22Rv1 (cell line): ENCODE results near the gene C20orf144.

Experiments
- H3K27ac ChIP-seq: fragments of 450-650 bp; 2 replicates; pipeline ENCODE4 v1.5.1; 2017
- ZFX ChIP-seq: fragments of 450-650 bp; IDR thresholded peaks from 2 replicates; pipeline ENCODE4 v1.6.1; 2017; ENCODE audit warnings: antibody characterized with exemption, borderline replicate concordance
- TF ChIP-seq, protein P1 (sequence below): fragments of 450-650 bp; IDR thresholded peaks from 2 replicates; pipeline ENCODE4 v1.5.1; 2017; ENCODE audit warnings: mild to moderate bottlenecking

C20orf144 gene

DNA sequence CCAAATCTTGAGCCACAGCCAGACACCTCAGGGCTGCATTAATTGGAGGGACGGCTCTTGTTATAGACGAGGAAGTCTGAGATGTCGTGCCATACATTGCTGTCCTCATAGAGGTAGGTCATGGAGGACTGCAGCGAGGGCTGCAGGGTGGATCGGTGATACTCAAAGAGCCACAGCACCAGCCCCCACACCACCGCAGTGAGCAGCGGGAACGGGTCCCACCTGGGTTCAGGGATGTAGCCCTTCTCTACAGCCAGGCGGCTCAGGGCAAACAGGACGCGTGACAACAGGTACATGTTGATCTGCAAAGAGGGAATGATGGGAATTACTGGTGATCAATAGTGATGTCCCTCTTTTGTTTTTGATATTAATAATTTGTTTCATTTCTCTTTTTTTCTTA, 45.5 kb downstream of the C20orf144 start:
- H3K27ac ChIP-seq: no peak overlapping the region
- no peak for TF ChIP-seq ZFX
- TF ChIP-seq, protein P1, sequence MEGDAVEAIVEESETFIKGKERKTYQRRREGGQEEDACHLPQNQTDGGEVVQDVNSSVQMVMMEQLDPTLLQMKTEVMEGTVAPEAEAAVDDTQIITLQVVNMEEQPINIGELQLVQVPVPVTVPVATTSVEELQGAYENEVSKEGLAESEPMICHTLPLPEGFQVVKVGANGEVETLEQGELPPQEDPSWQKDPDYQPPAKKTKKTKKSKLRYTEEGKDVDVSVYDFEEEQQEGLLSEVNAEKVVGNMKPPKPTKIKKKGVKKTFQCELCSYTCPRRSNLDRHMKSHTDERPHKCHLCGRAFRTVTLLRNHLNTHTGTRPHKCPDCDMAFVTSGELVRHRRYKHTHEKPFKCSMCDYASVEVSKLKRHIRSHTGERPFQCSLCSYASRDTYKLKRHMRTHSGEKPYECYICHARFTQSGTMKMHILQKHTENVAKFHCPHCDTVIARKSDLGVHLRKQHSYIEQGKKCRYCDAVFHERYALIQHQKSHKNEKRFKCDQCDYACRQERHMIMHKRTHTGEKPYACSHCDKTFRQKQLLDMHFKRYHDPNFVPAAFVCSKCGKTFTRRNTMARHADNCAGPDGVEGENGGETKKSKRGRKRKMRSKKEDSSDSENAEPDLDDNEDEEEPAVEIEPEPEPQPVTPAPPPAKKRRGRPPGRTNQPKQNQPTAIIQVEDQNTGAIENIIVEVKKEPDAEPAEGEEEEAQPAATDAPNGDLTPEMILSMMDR: no peak

GRCh38 chr20:33709398-33709797, 47.3 kb downstream of the C20orf144 start:
- 0 out of 2 replicates have a peak overlapping the region, but pooled peaks have one; percentile 17 for H3K27ac ChIP-seq
- TF ChIP-seq, protein P1: no peak
- TF ChIP-seq ZFX: no peak

DNA sequence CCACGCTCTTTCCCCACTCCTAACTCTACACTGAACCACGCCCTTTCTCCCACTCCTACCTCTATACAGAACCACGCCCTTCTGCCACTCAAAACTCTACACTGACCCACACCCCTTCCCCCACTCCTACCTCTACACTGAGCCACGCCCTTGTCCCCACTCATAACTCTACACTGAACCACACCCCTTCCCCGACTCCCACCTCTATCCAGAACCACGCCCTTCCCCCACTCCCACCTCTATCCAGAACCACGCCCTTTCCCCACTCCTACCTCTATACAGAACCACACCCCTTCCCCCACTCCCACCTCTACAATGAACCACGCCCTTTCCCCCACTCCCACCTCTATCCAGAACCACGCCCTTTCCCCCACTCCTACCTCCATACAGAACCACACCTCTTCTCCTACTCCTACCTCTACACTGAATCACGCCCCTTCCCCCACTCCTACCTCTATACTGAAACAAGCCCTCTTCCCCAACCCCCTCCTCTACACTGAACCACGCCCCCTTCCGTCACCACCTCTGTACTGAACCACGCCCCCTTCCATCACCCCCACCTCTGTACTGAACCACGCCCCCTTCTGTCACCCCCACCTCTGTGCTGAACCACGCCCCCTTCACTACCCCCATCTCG, 47.9 kb downstream of the C20orf144 start:
- TF ChIP-seq, protein P1: no peak
- TF ChIP-seq ZFX: no peak
- no peak overlapping the region for H3K27ac ChIP-seq

- H3K27ac ChIP-seq: no peak overlapping the region
- TF ChIP-seq, protein P1: no peak
- no peak for TF ChIP-seq ZFX
Observed at GRCh38 chr20:33710681-33711445, 48.7 kb downstream of the C20orf144 start.

DNA sequence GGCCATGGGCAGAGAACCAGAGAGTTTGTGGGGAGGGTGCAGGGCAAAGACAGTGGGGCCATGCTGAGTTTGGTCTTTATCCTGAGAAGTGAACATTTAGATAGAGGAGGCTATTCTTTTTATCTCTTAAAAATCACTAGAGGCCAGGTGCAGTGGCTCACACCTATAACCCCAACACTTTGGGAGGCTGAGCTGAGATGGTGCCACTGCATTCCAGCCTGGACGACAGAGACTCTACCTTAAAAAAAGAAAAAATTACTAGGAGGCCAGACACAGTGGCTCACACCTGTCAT, 49.3 kb downstream of the C20orf144 start:
- TF ChIP-seq ZFX: no peak
- TF ChIP-seq, protein P1: no peak

More for the DNA sequence above, 49.3 kb downstream of the C20orf144 start:
- H3K27ac ChIP-seq: no peak overlapping the region
